Stimulated activated CD4-positive, alpha-beta T cell treated with anti-CD3 and anti-CD28 coated beads, Interleukin-1b, Interleukin-23, amount 100 ng/mL, for 48 hours (primary cell): ENCODE measurements around the gene KLHL40.

ENCODE experiments used
- DNase-seq: peaks from one replicate; pipeline ENCODE4 v3.0.0-alpha.2; 2020

Gene KLHL40

GRCh38 chr3:42728056-42728455, 42.7 kb downstream of the KLHL40 start:
- DNase-seq, result no peak

GRCh38 chr3:42728668-42729364, 43.5 kb downstream of the KLHL40 start:
- no peak for DNase-seq

DNA sequence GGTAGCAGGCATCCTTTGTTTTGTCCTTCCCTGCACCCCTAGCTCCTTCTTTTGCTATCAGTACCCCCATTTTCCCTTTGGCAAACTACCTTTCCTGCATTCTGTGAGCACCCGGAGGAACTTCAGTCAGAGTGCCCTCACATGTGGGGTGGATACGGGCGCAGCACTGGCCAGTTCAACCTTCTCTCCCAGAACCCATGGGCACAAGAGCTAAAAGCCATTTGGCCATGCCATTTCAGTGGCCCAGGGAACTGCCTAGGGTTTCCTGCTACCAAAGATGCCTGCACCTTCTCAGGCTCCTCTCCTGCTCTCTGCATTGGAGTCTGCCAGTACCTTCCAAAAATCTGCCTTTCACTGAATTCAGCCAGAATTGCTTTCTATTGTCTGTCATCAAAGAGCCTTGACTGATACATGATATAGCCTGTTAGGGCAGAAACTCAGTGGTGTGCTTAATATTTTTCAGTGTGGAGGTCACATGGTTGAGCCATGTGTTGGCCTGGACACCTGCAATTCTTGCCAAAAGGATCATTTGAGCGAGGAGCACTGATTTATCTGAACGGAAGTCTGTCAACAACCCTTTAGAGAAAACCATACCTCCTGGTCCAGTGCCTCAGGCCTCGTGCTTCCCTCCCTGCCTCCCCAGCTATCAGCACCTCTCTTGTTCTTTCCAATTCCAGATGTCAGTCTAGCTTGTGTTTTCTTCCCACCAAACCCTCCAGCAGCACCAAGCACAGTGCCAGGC, 44.2 kb downstream of the KLHL40 start:
- DNase-seq, result no peak

DNA sequence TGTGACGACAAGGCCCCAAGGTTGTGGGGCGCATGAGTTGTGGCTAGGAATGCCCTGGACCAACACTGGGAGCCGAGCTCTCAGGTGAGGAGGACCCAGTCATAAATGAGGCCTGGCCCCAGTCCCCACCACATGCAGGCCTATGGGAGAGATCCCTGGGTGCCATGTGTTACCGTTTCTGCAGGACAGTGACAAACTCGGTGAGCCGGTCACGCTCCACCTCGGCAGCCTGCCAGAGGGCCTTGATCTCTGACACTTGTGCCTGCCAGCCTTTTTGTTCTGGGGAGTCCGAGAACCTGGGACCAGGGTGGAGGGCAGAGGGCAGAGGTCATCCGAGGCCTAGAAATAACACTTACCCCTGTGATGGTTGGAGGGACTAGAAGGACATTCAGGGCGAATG, 45.0 kb downstream of the KLHL40 start:
- no peak for DNase-seq

DNA sequence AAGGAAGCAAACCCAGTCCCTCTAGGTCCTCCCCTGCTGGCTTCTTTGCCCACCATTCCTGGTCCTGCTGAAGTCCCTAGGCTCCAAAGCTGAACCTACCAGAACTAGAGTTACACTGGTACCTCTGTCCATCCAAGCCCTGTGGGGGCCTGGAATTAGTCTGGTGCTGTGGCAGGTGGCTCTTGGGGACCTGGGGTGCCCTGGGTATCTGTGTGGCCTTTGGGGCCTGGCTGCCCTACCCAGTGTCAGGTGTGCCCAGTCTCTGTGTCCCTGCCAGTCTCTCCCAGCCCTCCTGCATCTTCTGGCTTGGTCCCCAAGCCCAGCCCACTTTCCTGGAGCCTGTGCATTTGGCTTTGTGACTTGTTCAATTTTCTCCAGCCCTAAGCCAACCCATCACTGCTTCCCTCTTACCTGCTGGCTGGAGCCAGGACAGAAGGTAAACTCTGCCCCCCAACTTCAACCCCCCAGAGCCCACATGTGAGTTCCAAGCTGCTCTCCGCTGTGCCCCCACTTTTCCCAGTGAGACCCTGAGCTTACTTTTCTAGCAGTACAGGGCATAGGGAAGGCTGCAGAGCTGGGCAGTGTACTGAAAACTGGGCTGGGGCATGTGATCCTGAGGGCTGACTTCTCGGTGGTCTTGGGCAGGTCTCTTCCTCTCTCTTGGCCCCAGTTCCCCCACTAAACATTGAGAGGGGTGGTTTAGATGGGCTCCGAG, 45.5 kb downstream of the KLHL40 start:
- DNase-seq, result no peak

GRCh38 chr3:42731476-42732195, 46.3 kb downstream of the KLHL40 start:
- DNase-seq, result no peak

DNA sequence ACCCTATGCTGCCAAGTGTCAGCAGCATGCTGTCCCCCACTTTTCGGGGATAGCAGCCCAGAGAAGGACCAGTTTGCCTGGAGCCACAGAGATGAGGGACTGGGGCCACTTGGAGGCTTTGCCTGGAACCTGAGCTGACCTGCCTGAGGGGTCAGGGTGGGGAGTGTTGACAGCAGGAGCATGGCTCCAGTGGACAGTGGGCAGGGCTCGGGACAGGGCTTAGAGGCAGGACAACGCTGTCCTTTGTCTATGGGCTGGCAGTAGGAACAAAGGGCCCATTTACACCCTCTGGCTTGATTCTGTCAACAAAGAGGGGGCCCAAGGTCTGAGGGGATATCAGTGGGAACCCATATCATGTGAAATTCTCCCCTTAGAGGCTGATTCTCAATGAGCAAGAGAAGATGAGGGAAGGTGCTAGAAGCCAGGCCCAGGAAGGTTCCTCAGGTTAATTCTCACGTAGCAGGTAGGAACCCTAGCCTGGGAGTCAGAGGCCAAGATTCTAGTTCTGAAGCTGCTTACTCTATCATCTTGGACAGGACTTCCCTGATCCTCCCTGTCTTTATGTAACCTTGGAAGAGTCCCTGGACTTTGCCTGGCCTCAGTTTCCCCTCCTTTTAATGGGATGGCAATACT, 47.0 kb downstream of the KLHL40 start:
- DNase-seq, result no peak

- no peak for DNase-seq
Observed at GRCh38 chr3:42732829-42733459, 47.6 kb downstream of the KLHL40 start.

- DNase-seq, result no peak
Observed at GRCh38 chr3:42733501-42734262, 48.3 kb downstream of the KLHL40 start.

DNA sequence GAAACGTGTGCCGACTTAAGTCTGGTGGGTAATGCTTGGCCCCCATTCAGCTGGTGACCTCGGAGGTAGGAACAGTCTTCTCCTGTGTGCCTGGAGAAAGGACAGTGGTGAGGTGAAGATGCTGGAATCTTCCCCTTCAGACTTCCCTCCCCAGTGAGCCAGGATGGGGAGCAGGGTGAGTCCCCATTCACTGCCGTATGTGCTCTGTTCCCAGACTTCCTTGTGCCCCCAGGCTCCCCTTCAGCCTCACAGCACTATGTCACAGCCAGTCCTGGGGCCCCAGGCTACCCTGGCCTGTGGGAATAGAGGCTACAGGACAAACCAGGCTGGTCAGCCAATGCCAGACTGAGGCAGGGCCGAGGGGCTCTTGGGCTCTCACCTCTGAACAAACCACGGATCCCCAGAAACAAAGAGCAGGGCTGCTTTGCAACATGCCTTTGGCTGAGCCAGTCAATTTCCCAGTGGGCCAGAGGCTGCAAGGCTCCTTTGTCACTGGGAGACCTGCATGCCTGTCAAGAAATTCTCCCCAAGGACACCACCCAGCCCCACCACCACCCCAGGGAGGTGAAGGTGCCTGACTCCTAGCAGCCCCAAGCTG, 49.0 kb downstream of the KLHL40 start:
- no peak for DNase-seq

GRCh38 chr3:42735019-42735418, 49.7 kb downstream of the KLHL40 start:
- DNase-seq, result no peak

- DNase-seq, result no peak
Observed at GRCh38 chr3:42735615-42736014, 50.3 kb downstream of the KLHL40 start.

GRCh38 chr3:42736081-42736480, 50.7 kb downstream of the KLHL40 start:
- no peak for DNase-seq

GRCh38 chr3:42736531-42736930, 51.2 kb downstream of the KLHL40 start:
- DNase-seq, result no peak

- no peak for DNase-seq
Observed at GRCh38 chr3:42739401-42740158, 54.2 kb downstream of the KLHL40 start.

- DNase-seq, result no peak
Observed at GRCh38 chr3:42741796-42742195, 56.5 kb downstream of the KLHL40 start.
